ENCODE data around the gene CHD1.

DNA sequence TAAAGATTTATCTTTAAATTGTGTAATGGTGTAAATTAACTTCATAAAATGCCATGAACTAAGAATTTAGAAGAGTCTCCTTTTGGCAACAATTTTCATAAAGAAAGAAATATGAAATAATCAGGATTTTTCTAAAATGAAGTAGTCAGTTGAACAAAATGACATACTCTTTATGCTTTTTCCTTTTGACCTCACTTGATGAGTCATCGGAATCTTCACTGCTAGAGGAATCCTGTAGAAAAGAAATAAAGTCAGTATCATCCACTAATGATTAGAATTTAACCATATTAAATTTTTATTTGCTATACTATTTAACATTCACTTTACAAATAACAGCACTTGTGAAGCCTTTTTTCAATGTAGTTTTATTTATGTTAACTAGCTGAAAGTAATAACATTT lies 26.1 kb downstream of the CHD1 start:
- TF ChIP-seq, protein P1, sequence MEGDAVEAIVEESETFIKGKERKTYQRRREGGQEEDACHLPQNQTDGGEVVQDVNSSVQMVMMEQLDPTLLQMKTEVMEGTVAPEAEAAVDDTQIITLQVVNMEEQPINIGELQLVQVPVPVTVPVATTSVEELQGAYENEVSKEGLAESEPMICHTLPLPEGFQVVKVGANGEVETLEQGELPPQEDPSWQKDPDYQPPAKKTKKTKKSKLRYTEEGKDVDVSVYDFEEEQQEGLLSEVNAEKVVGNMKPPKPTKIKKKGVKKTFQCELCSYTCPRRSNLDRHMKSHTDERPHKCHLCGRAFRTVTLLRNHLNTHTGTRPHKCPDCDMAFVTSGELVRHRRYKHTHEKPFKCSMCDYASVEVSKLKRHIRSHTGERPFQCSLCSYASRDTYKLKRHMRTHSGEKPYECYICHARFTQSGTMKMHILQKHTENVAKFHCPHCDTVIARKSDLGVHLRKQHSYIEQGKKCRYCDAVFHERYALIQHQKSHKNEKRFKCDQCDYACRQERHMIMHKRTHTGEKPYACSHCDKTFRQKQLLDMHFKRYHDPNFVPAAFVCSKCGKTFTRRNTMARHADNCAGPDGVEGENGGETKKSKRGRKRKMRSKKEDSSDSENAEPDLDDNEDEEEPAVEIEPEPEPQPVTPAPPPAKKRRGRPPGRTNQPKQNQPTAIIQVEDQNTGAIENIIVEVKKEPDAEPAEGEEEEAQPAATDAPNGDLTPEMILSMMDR (IDR thresholded peaks at IDR 0.05) = no peak
- TF ChIP-seq NFE2L1 (CRISPR knock-in tag; IDR thresholded peaks at IDR 0.05) (no peak), CREB1 (CRISPR knock-in tag; IDR thresholded peaks at IDR 0.05) (no peak), NFATC4 (CRISPR knock-in tag; IDR thresholded peaks at IDR 0.05) (no peak), ESRRA (CRISPR knock-in tag; IDR thresholded peaks at IDR 0.05; ENCODE audit: borderline replicate concordance) (no peak), IRF2 (CRISPR knock-in tag; IDR thresholded peaks at IDR 0.05; ENCODE audit: borderline replicate concordance, low read depth) (no peak)
- TF ChIP-seq, protein P2, sequence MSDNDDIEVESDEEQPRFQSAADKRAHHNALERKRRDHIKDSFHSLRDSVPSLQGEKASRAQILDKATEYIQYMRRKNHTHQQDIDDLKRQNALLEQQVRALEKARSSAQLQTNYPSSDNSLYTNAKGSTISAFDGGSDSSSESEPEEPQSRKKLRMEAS (CRISPR knock-in tag; IDR thresholded peaks at IDR 0.05) = no peak
- TF ChIP-seq, protein P3, sequence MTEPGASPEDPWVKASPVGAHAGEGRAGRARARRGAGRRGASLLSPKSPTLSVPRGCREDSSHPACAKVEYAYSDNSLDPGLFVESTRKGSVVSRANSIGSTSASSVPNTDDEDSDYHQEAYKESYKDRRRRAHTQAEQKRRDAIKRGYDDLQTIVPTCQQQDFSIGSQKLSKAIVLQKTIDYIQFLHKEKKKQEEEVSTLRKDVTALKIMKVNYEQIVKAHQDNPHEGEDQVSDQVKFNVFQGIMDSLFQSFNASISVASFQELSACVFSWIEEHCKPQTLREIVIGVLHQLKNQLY (CRISPR knock-in tag; IDR thresholded peaks at IDR 0.05) = no peak

All from WTC11 (cell line).